Embryonic facial prominence (tissue), 1 donor: ENCODE results near the gene BTN1A1.

Experiments
- DNase-seq: peaks from one replicate; pipeline ENCODE4 v3.0.0-alpha.2; 2016; ENCODE audit errors: extremely low spot score

The BTN1A1 gene

GRCh38 chr6:26475823-26476729 is 24.0 kb upstream of the BTN1A1 start:
- no peak for DNase-seq

- DNase-seq, result no peak
These were observed 23.2 kb upstream of the BTN1A1 start for GRCh38 chr6:26476896-26477295.

GRCh38 chr6:26477426-26477825 is 22.7 kb upstream of the BTN1A1 start:
- no peak for DNase-seq

- DNase-seq, result no peak
These were observed 21.8 kb upstream of the BTN1A1 start for GRCh38 chr6:26478100-26478984.

- DNase-seq, result no peak
These were observed 21.2 kb upstream of the BTN1A1 start for GRCh38 chr6:26478985-26479278.

- no peak for DNase-seq
These were observed 17.8 kb upstream of the BTN1A1 start for GRCh38 chr6:26482338-26482737.

- DNase-seq, result no peak
These were observed 16.4 kb upstream of the BTN1A1 start for GRCh38 chr6:26483727-26484126.

- no peak for DNase-seq
These were observed 15.9 kb upstream of the BTN1A1 start for GRCh38 chr6:26484161-26484560.

GRCh38 chr6:26485112-26485780 is 14.9 kb upstream of the BTN1A1 start:
- DNase-seq, result no peak

GRCh38 chr6:26486358-26486757 is 13.7 kb upstream of the BTN1A1 start:
- DNase-seq, result no peak

- no peak for DNase-seq
These were observed 12.6 kb upstream of the BTN1A1 start for GRCh38 chr6:26487466-26487865.

- no peak for DNase-seq
These were observed 9.8 kb upstream of the BTN1A1 start for GRCh38 chr6:26489996-26490964.

- no peak for DNase-seq
These were observed 8.5 kb upstream of the BTN1A1 start for GRCh38 chr6:26491604-26492003.

- DNase-seq, result no peak
These were observed 6.8 kb upstream of the BTN1A1 start for GRCh38 chr6:26493258-26493657.

- DNase-seq, result no peak
These were observed 6.0 kb upstream of the BTN1A1 start for GRCh38 chr6:26494117-26494516.

GRCh38 chr6:26495281-26495680 is 4.8 kb upstream of the BTN1A1 start:
- DNase-seq, result no peak

GRCh38 chr6:26497610-26498009 is 2.5 kb upstream of the BTN1A1 start:
- no peak for DNase-seq

GRCh38 chr6:26501482-26501986 is 1.4 kb downstream of the BTN1A1 start:
- DNase-seq, result no peak

GRCh38 chr6:26502165-26502564 is 2.1 kb downstream of the BTN1A1 start:
- no peak for DNase-seq

- no peak for DNase-seq
These were observed 2.5 kb downstream of the BTN1A1 start for GRCh38 chr6:26502626-26503025.

GRCh38 chr6:26507658-26508057 is 7.6 kb downstream of the BTN1A1 start:
- DNase-seq, result no peak
